ENCODE results near the gene CCDC3. TPM values are rescaled to one million over a fixed set of nuclear protein-coding genes. Genes with fewer than 3 reads are reported as not detected.

Gene CCDC3
- total and polyA plus RNA-seq, 4 donors, result 2.2 to 12.3 (median 6.6) TPM

- WGBS, result 89% methylated on average over 24 of the region's 24 CpGs
- no peaks in the 10 kb centered on the region for H3K9me3 ChIP-seq (ENCODE audit: control insufficient read depth in 4 of 4, low read length in 3 of 4)
- TF ChIP-seq REST (IDR thresholded peaks at IDR 0.05), result no peak
- no peak for TF ChIP-seq RAD21 (IDR thresholded peaks at IDR 0.05)
- TF ChIP-seq HNF4G (IDR thresholded peaks at IDR 0.05), result no peak
- no peak for TF ChIP-seq YY1 (IDR thresholded peaks at IDR 0.05)
- TF ChIP-seq, protein P1, sequence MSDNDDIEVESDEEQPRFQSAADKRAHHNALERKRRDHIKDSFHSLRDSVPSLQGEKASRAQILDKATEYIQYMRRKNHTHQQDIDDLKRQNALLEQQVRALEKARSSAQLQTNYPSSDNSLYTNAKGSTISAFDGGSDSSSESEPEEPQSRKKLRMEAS (IDR thresholded peaks at IDR 0.05), result no peak
- no peak for TF ChIP-seq HNF4A (conservative IDR thresholded peaks at IDR 0.05)
- no peak for TF ChIP-seq RXRA (IDR thresholded peaks at IDR 0.05)
- TF ChIP-seq ATF3 (IDR thresholded peaks at IDR 0.05), result no peak
- TF ChIP-seq FOXA1 (IDR thresholded peaks at IDR 0.05), result no peak
- TF ChIP-seq GABPA (IDR thresholded peaks at IDR 0.05 in 1 of 2, conservative IDR thresholded peaks at IDR 0.05 in 1 of 2), result no peak
- TF ChIP-seq SP1 (IDR thresholded peaks at IDR 0.05), result no peak
- no peak for TF ChIP-seq FOXA2 (IDR thresholded peaks at IDR 0.05)
- TF ChIP-seq ZBTB33 (IDR thresholded peaks at IDR 0.05), result no peak
- no peak for TF ChIP-seq EGR1 (IDR thresholded peaks at IDR 0.05; ENCODE audit: low read depth in 2 of 2)
- no peak for TF ChIP-seq TAF1 (conservative IDR thresholded peaks at IDR 0.05)
- no peak for TF ChIP-seq CTCF (IDR thresholded peaks at IDR 0.05; ENCODE audit: low read depth, low read length, missing input control)
- TF ChIP-seq NR2F2 (IDR thresholded peaks at IDR 0.05), result no peak
- no peak for TF ChIP-seq JUND (IDR thresholded peaks at IDR 0.05)
- H3K27ac ChIP-seq (ENCODE audit: low read depth in 1 of 2, low read length in 2 of 2), result no peak overlapping the region
- H3K36me3 ChIP-seq (ENCODE audit: control insufficient read depth in 4 of 4, insufficient read depth in 3 of 4, low read depth in 1 of 4, low read length in 3 of 4), result no peaks in the 10 kb centered on the region
- DNase-seq (ENCODE audit: low spot score), result no peak
- no peaks in the 10 kb centered on the region for H3K4me1 ChIP-seq (ENCODE audit: control insufficient read depth in 4 of 4, insufficient read depth in 4 of 4, low read length in 3 of 4)
- H3K4me3 ChIP-seq (ENCODE audit: low read depth in 1 of 3, low read length in 3 of 3), result no peak overlapping the region
- no peaks in the 10 kb centered on the region for H3K27me3 ChIP-seq (ENCODE audit: control insufficient read depth in 4 of 4, insufficient read depth in 4 of 4, low read length in 3 of 4)
- no peak overlapping the region for H3K9ac ChIP-seq (ENCODE audit: low read depth in 1 of 2, low read length in 2 of 2)
Observed at GRCh38 chr10:12898271-12898670, 103.2 kb downstream of the CCDC3 start.

Measured in liver (tissue), 9 donors.